ENCODE measurements around the gene PTH1R.

PTH1R gene

DNA sequence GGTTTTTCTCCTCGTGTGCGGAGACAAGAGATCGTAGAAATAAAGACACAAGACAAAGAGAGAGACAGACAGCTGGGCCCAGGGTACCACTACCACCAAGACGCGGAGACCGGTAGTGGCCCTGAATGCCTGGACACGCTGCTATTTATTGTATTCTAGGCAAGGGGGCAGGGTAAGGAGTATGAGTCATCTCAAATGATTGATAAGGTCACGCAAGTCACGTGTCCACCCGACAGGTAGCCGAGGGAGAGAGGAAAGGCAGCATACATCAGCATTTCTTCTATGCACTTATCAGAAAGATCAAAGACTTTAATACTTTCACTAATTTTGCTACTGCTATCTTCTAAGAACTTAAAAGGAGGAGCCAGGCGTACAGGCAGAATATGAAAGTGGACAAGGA, 42.5 kb upstream of the PTH1R start:
- H3K4me3 ChIP-seq (ENCODE audit: low read length): no peak overlapping the region
- TF ChIP-seq, protein P1, sequence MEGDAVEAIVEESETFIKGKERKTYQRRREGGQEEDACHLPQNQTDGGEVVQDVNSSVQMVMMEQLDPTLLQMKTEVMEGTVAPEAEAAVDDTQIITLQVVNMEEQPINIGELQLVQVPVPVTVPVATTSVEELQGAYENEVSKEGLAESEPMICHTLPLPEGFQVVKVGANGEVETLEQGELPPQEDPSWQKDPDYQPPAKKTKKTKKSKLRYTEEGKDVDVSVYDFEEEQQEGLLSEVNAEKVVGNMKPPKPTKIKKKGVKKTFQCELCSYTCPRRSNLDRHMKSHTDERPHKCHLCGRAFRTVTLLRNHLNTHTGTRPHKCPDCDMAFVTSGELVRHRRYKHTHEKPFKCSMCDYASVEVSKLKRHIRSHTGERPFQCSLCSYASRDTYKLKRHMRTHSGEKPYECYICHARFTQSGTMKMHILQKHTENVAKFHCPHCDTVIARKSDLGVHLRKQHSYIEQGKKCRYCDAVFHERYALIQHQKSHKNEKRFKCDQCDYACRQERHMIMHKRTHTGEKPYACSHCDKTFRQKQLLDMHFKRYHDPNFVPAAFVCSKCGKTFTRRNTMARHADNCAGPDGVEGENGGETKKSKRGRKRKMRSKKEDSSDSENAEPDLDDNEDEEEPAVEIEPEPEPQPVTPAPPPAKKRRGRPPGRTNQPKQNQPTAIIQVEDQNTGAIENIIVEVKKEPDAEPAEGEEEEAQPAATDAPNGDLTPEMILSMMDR (conservative IDR thresholded peaks at IDR 0.05; ENCODE audit: low read depth, low read length): no peak
- no peak for DNase-seq (ENCODE audit: low read depth)

DNA sequence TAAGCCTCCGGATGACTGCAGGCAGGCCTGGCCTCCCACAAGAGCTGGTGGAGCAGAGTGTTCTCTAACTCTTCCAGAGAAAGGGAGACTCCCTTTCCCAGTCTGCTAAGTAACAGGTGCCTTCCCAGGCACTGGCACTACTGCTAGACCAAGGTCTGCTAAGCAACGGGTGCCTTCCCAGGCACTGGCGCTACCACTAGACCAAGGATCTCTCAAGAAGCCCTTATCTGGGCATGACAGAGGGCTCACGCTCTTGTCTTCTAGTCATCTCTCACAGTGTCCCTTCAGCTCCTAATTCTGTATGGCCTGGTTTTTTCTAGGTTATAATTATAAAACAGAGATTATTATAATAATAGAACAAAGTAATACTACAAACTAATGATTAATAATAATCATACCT, 42.0 kb upstream of the PTH1R start:
- no peak for DNase-seq (ENCODE audit: low read depth)
- TF ChIP-seq, protein P1 (conservative IDR thresholded peaks at IDR 0.05; ENCODE audit: low read depth, low read length): no peak
- no peak overlapping the region for H3K4me3 ChIP-seq (ENCODE audit: low read length)

DNA sequence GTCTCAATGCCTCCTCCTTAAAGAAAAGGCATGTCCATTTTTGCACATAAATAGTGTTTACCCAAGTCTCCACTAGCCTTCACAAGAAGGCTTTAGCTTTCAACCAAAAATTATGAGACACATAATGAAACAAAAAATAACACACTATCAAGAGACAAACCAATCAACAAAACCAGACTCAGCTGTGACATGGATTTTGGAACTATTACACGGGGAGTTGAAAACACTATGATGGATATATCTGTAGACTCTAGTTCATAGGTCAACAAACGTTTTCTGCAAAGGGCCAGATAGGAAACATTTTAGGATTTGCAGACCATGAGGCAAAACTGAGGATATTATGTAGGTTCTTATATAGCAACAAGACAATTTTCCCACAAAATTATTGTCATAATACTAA, 39.2 kb upstream of the PTH1R start:
- TF ChIP-seq, protein P1 (conservative IDR thresholded peaks at IDR 0.05; ENCODE audit: low read depth, low read length): no peak
- no peak for DNase-seq (ENCODE audit: low read depth)
- no peak overlapping the region for H3K4me3 ChIP-seq (ENCODE audit: low read length)

DNA sequence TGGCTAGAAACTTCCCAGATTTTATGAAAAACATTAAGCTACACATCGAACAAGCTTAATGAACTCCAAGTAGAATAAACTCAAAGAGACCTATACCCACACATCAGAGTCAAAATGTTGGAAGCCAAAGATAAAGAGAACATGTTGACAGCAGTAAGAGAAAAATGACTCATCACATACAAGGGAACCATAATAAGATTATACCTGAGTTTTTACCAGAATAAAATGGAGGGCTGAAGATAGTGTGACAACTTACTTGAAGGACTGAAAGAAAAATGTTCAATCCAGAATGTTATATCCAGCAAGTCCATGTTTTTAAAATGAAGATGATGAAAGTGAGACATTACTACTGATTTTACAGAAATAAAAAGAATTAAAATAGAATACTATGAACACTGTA, 37.0 kb upstream of the PTH1R start:
- no peak for DNase-seq (ENCODE audit: low read depth)
- H3K4me3 ChIP-seq (ENCODE audit: low read length): no peak overlapping the region
- TF ChIP-seq, protein P1 (conservative IDR thresholded peaks at IDR 0.05; ENCODE audit: low read depth, low read length): no peak

DNA sequence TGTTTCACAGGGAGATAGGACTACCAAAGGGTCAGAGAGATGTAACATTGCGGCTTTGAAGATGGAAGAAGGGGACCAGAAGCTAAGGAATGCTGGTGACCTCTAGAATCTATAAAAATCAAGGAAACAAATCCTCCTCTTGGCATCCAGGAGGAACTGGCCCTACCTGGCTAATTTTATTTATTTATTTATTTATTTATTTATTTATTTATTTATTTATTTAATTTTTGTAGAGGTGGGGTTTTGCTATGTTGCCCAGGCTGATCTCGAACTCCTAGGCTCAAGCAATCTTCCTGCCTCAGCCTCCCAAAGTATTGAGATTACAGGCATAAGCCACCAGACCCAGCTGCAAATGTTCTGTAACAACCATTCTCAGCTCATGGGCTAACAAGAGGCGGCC, 34.0 kb upstream of the PTH1R start:
- DNase-seq (ENCODE audit: low read depth): no peak
- TF ChIP-seq, protein P1 (conservative IDR thresholded peaks at IDR 0.05; ENCODE audit: low read depth, low read length): no peak
- H3K4me3 ChIP-seq (ENCODE audit: low read length): no peak overlapping the region

DNA sequence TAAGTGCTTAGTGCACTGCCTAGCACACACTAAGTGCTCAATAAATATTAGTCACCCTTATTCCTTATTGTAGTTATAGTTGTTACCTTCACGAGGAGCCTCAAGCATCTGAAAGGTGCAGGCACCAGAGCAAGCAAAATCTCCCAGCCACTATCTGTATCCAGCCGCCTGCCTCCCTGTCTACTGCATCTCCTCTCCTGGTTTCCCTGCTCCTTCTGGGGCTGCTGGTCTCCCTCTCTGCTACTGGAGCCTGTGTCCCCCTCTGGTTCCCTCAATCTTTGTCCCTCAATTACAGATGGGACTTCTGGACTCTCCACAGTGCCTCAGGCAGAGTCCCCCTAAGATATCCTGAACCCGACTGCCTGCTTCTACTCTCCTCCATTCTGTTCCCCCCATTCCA, 33.1 kb upstream of the PTH1R start:
- TF ChIP-seq, protein P1 (conservative IDR thresholded peaks at IDR 0.05; ENCODE audit: low read depth, low read length): no peak
- DNase-seq (ENCODE audit: low read depth): no peak

DNA sequence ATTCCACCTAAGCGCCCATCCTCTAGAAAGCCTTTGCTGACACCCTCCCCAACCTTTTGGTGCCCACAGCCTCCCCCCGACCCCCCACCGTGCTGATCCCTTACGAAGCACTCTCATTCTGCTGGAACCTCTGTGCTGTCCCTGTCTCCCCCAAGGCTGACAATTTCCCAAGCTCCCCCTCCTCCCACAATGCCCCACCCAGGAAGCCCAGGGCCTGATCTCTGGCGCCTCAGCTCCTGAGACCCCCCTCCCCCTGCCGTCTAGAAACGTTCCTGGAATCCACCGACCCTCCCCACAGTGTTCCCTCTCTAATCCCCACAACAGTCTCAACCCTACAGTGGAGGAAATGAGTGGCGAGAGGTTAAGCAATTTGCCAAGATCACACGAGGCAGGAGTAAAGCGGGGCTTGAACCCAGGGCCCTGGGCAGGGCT, 32.6 kb upstream of the PTH1R start:
- DNase-seq (ENCODE audit: low read depth): no peak
- TF ChIP-seq, protein P1 (conservative IDR thresholded peaks at IDR 0.05; ENCODE audit: low read depth, low read length): no peak
- peak overlapping the region; percentile 52 for H3K4me3 ChIP-seq (ENCODE audit: low read length)

More for the DNA sequence above, 33.1 kb upstream of the PTH1R start:
- no peak overlapping the region for H3K4me3 ChIP-seq (ENCODE audit: low read length)
